GM19099 (cell line): ENCODE results near the gene HIC1.

Source experiments
- POLR2A ChIP-seq: IDR thresholded peaks from 3 replicates; pipeline ENCODE4 v1.6.1; 2011; ENCODE audit warnings: low read depth; ENCODE audit not compliant: insufficient read length; ENCODE audit errors: extremely low read depth

The HIC1 gene

GRCh38 chr17:2059547-2060384, 4.9 kb downstream of the HIC1 start:
- TF ChIP-seq POLR2A: no peak

GRCh38 chr17:2060385-2060658, 5.4 kb downstream of the HIC1 start:
- no peak for TF ChIP-seq POLR2A

- peak; percentile 24 for TF ChIP-seq POLR2A
Observed at GRCh38 chr17:2060681-2061440, 6.0 kb downstream of the HIC1 start.

GRCh38 chr17:2061441-2061958, 6.6 kb downstream of the HIC1 start:
- TF ChIP-seq POLR2A: no peak

- TF ChIP-seq POLR2A: peak; percentile 43
Observed at GRCh38 chr17:2062571-2063183, 7.8 kb downstream of the HIC1 start.

- TF ChIP-seq POLR2A: peak; percentile 14
Observed at GRCh38 chr17:2063261-2064146, 8.6 kb downstream of the HIC1 start.

GRCh38 chr17:2064147-2064489, 9.2 kb downstream of the HIC1 start:
- TF ChIP-seq POLR2A: no peak

- TF ChIP-seq POLR2A: no peak
Observed at GRCh38 chr17:2064520-2064971, 9.6 kb downstream of the HIC1 start.

- no peak for TF ChIP-seq POLR2A
Observed at GRCh38 chr17:2064980-2065785, 10.3 kb downstream of the HIC1 start.

- TF ChIP-seq POLR2A: no peak
Observed at GRCh38 chr17:2065949-2066400, 11.1 kb downstream of the HIC1 start.

GRCh38 chr17:2067048-2067561, 12.2 kb downstream of the HIC1 start:
- TF ChIP-seq POLR2A: no peak

- no peak for TF ChIP-seq POLR2A
Observed at GRCh38 chr17:2067608-2068024, 12.7 kb downstream of the HIC1 start.

GRCh38 chr17:2068031-2068518, 13.2 kb downstream of the HIC1 start:
- TF ChIP-seq POLR2A: no peak
